GM19455 (cell line): ENCODE data around the gene IAH1.
"Not testable (repeated sequence)": the region's sequence is repeated elsewhere in the genome, so short reads cannot be mapped to it uniquely, and the experiment has no call there.

Experiments used
- ATAC-seq: cut with Tn5 transposase; IDR thresholded peaks from one replicate; pipeline ENCODE4 v1.9.1; 2021; ENCODE audit not compliant: unreplicated experiment

IAH1 gene

DNA sequence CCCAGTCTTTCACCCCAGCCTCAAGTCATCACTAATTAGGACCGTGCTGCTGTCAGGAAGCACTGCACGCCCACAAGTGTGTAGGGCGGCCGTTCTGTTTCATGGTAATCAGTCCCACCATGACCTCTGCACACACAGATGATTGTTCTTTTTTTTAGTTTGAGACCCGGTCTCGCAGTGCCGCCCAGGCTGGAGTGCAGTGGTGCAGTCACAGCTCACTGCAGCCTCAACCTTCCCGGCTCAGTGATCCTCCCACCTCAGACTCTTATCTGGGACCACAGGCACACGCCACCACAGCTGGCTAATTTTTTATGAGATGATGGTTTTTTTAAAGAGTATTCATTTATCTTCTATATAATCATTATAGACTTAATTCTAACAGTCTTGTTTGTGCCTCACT lies 1.8 kb upstream of the IAH1 start:
- ATAC-seq, result no peak

DNA sequence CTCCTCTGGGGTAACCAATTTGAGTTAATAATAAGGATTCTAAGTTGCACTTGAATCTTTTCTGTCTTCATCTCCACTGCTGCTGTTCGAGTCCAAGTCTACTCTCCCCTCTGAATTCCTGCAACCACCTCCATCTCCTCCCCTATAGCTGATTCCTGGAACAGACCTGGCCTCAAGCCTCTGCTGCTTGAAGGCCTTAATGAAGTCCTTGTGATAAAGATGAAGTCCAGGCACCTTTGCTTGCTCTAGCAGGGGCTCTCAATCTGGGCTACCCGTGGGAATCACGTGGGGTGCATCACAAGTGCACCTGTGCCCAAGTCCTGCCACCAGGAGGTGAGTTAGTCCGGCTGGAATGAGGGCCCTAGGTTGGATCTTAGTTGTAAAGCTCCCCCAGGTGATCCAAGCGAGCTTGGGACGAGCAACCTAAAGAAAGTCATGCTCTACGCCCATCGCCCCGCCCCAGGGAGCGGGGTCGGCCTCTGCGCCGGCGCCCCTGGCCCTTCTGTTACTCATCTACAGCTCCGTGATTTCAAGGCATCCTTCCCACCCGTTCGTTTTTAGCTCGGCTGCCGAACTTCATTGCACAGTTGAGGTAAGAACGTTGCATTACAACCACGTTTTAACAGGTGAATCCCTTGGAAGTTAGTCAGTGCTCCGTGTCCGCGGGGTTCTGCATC lies 905 bp upstream of the IAH1 start:
- ATAC-seq, result peak; percentile 1

DNA sequence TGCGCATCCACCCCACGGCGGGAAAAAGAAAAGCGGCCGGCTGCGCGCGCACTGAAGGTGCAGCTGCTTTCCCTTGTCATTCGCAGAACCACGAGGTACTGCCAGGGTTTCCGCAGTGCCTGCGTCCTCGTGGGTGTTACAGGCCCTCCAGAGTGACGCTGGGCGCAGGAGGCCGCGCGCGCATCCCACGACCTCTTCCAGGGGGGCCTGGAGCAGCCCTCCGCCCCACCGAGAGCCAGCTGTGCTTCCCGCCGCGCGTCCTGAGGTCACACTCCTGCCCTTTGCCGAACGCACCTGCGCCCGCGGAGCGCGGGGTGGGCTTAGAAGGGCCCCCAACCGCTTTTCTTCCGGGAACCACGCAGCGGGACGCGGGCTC lies 378 bp upstream of the IAH1 start:
- ATAC-seq, result peak; percentile 43

DNA sequence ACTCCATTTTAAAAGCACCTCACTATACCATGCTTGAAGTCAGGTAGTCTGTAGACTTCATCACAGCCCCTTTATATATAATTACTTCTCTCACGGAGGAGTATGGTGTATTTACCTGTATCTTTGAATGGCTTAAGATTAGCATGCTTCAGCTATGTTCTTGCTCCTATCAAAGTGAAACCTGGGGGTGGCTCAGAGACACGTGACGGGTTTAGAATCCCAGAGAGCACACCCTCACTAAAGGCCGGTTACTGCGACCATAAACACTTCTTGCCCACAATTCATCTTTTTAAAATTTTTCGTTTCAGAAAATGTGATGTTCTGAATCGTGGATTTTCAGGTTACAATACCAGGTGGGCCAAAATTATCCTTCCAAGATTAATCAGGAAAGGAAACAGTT lies 3.6 kb downstream of the IAH1 start:
- no peak for ATAC-seq

DNA sequence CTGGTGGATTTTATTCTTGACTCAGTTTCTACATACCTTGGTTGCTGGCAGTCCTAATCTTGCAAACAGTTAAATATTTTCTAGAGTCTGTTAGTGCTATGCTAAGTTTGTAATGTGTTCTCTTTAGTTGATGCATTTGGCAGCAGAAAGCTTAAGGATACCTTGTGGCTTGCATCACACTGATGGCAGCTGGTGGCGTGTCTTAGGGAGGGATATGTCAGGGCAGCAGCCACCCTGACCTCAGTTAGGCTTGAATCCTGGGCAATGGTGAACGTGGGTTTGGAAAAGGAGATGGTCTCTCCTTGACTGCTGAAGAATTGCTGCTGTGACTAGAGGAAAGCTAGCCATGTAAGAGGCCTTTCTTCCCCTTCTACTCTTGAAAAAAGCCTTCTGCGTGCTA lies 4.2 kb downstream of the IAH1 start:
- no peak for ATAC-seq

DNA sequence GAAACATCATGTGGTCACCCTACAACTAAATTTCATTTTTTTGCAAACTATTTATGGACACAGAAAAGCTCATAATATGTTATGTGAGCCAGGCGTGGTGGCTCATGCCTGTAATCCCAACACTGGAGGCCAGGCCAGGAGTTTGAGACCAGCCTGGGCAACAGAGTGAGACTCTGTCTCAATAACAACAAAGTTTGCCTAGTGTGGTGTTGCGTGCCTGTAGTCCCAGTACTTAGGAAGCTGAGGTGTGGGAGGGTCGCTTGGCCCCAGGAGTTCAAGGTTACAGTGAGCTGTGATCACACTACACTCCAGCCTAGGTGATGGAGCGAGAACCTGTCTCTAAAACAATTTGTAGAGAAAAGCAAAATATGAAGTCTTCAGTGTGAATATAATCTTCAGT lies 5.8 kb downstream of the IAH1 start:
- ATAC-seq, result no peak

DNA sequence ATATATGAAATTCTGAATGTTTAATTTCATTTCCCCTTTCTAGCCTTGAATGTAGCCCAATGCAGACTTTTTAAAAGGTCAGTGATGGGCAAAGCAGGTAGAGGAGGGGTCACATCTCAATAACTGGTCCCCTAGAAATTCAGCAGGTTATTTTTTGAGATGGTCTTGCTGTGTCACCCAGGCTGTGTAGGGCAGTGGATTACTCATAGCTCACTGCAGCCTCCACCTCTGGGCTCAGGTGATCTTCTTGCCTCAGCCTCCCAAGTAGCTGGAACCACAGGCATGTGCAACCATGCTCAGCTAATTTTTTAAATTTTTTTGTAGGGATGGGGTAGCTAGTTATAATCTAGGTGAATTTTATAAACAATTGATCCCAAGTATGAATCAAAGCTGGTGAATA lies 8.8 kb downstream of the IAH1 start:
- ATAC-seq, result no peak

DNA sequence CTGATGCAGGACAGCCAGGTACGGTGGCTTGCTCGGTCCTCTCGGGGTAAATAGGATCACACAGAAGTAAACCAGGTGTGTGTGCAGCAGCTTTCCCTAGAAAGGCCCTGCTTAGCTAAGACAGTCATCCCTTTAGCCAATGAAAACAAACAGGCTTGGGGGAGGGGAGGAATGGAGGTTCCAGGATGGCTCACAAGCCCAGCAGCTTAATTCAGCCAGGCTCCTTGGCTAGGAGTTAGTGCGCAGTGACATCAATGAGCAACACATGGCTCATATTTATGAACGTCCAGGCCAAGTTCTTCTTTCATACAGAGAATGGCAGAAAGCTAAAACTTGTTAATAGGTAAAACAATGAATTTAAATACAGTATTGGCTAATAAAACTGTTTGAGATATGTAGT lies 10.2 kb downstream of the IAH1 start:
- no peak for ATAC-seq

DNA sequence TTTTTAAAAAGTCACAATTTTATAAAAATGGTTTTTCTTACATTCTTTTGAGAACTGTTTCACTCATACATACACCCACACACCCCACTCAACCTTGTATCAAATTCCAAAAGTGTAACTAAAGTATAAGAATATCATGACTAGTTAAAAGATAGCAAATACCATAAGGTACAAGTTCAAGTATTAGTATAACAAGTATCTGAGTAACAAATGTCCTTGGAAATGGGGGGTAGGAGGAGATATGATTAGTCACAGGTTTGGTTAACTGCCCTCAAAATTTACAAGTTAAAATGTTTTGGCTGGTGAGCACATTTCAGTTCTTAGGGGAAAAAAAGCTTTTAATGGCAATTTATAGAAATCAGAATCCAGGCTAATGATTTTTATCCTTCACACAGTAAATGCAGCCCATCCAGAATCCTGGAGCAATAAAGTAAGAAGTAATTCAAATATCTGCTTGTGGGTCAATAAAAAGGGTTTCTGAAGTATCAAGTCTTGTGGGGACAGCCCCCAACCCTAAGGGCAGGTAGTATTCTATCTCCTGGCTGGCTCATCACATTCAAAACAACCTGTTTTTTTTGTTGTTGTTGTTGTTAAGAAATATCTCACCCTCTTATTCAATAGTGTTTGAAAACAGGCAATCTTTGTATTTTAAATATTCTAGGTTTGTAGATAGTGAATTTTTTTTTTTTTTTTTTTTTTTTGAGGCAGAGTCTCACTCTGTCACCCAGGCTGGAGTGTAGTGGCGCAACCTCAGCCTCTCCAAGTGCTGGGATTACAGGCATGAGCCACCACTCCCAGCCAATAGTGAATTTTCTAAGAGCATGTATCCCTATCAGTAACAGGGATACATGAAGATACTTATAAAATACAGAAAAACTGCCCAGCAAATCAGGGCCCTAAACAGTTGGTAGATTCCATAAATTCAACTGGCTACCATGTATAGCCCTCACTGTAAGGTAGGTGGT lies 14.5 kb downstream of the IAH1 start:
- no peak for ATAC-seq

DNA sequence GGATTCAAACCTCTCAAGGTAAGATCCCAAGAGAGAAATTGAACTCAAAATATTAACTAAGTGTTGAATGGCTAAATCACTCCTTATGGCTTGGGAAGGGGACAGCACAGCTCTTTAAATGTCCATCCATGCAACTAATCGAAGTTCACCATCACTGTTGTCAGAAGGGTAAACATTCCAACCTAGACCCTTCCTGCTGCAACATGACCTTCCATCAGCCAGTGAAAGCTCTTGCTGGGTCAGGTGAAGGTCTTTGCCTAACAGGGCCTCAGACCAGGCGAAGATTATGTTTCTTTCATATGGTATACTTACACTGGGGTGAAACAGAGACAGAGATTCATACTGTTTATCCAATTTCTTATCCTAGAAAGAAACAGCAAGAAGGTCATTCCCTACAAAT lies 16.4 kb downstream of the IAH1 start:
- ATAC-seq, result no peak

DNA sequence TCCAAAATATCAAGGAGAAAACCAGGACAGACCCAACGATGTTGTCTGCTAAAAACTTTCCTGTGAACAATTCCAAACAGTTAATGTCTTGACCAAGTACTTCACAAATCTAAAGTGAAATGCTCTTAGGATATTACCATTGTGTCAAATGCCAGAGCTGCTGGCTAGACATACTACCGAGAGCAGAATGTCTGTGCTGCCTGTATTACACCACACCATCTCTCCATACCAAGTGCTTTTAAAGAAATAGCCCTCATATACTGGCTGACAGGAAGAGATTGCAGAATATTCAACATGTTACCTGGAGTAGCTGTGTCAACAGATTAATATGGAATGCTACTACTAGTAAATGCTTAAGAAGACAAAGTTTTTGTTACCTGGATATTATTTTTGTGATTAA lies 18.6 kb downstream of the IAH1 start:
- no peak for ATAC-seq

DNA sequence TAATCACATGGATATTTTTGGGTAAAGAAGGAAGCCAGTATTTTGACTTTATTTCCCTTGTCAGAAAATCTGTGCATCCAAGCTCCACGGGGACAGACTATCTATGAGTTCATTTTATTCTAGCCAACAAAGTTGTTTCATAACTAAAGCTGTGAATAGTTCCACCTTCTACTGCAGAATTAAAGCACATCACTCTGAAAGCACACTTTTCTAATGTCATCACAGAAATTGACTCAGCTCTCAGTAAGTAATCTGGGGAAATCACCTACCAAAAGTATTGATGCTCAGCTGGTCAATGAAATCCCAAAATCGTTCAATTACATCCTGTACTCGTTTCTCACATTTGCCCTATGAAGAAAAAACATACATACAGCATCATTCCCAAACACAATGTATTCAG lies 19.1 kb downstream of the IAH1 start:
- ATAC-seq, result no peak

GRCh38 chr2:9494081-9494480 lies 19.7 kb downstream of the IAH1 start:
- no peak for ATAC-seq

GRCh38 chr2:9497017-9497416 lies 22.7 kb downstream of the IAH1 start:
- ATAC-seq, result no peak

DNA sequence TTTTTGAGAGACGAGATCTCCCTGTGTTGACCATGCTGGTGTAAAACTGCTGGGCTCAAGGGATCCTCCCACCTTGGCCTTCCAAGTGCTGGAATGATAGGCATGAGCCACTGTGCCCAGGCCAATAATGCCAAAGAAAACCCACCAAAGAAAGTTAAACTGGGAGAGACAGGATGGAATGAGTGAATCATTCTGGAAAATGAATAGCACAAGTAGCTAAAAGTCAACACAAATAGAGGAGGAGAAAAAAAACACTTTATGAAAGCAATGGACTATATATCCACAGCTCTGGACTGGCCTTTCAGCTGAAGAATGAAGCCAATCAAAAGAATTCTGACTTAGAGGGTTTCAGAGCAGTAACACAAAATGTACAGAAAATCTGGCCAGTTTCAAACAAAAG lies 23.9 kb downstream of the IAH1 start:
- ATAC-seq, result no peak

DNA sequence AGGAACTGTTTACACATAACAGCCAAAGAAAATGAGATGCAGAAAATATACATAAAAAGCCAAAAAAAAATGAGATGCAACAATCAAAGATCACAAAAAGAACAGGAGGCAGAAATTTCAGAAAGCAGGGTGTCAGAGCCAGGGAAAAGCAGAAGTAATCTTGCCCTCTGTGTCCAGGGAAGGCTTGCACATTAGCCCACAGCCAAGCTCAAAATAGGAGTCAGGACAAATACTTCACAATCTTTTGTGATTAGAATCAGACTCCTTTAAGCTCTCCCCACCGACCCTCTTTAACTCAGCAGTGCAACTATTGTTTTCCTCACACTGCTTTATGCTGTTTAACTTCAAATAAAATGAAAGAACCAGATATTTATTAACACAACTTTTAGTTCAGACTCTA lies 34.6 kb downstream of the IAH1 start:
- ATAC-seq, result no peak

- ATAC-seq, result not testable (repeated sequence)
Measured at GRCh38 chr2:9513946-9514345, 39.6 kb downstream of the IAH1 start.

DNA sequence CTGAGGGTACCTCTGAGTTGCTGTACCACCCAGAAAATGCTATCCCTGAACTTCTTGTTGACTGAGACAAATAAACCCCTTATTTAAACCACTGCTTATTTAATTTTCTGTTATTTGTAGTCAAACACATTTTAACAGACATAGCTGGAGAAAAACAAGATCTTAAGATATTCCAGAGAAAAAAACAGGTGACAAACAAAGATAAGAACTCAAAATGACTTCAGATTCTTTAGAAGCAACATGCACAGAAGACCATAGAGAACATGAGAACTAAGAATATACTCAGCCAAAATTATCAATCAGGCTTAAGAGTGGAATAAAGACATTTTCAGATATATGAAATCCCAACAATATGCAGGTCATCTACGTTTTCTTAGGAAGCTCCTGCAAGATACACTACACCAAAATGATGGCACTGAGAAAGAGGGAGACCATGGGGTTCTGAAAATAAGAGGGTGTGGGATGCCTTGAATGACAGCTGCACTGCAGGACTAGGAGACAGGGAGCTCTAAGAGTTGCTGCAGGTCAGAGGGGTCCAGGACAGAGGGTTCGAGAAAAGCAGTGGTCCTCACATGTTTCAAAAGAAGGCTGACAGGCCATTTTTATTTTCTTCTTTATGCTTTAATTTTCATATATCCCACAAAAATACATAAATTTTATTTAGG lies 42.9 kb downstream of the IAH1 start:
- no peak for ATAC-seq

DNA sequence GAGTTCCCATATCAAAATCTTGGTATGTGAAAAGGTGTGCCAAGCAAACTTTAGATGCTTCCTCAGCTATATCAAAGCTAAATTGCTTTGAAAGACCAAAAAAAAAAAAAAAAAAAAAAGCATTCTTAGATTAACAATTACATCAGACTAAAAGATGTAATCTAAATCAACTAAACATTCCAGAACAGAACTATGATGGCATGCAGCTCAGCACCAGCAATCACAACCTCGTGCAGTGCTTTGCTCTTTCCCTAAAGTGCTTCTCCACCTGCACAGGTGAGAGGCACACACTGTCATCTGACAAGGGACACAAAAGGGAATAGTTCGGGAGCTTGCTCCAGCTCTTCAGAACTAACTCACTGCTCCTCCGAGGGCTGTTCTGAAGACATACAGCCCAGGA lies 43.8 kb downstream of the IAH1 start:
- no peak for ATAC-seq

- no peak for ATAC-seq
Measured at GRCh38 chr2:9518780-9519179, 44.4 kb downstream of the IAH1 start.

- ATAC-seq, result no peak
Measured at GRCh38 chr2:9519250-9519649, 44.9 kb downstream of the IAH1 start.

DNA sequence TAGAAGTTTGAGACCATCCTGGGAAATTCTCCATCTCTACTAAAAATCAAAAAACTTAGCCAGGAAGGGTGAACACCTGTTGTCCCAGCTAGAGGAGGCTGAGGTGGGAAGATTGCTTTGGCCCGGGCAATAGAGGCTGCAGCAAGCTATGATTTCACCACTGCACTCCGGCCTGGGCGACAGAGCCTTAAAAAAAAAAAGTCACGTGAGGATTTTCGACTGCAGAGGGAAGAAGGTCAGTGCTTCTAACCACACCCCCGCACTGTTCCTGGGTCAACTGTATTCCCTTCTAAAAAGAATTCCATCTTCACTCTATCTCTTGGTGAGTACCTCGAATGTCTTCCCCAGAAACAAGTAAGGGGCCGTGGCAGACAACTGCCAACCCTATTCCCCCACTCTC lies 49.9 kb downstream of the IAH1 start:
- no peak for ATAC-seq
